NOMO-1 treated with DMSO at 0.1 percent for 48 hours (cell line): Measurements from ENCODE around the gene INAVA.

Experiments
- DNase-seq: peaks from one replicate; lab custom pipeline; 2025; ENCODE audit not compliant: unreplicated experiment; lab: John Stamatoyannopoulos, UW

The INAVA gene

GRCh38 chr1:200894712-200895442 is at the start of gene INAVA:
Gene INAVA (plus strand): TSS chr1:200894900. CDS start chr1:200898401, 3,501 bp downstream.
- no peak for DNase-seq

- no peak for DNase-seq
These were observed 49.3 kb upstream of the INAVA start for GRCh38 chr1:200845360-200845759.

GRCh38 chr1:200846398-200846797 is 48.3 kb upstream of the INAVA start:
- no peak for DNase-seq

- no peak for DNase-seq
These were observed 45.3 kb upstream of the INAVA start for GRCh38 chr1:200849430-200849829.

- DNase-seq, result peak; percentile 66
These were observed 44.1 kb upstream of the INAVA start for GRCh38 chr1:200850554-200850953.

- DNase-seq, result no peak
These were observed 37.9 kb upstream of the INAVA start for GRCh38 chr1:200856716-200857357.

- peak; percentile 64 for DNase-seq
These were observed 36.9 kb upstream of the INAVA start for GRCh38 chr1:200857804-200858203.

- DNase-seq, result peak; percentile 50
These were observed 32.6 kb upstream of the INAVA start for GRCh38 chr1:200861937-200862647.

- DNase-seq, result no peak
These were observed 31.8 kb upstream of the INAVA start for GRCh38 chr1:200862713-200863415.

- DNase-seq, result no peak
These were observed 28.6 kb upstream of the INAVA start for GRCh38 chr1:200866116-200866515.

- no peak for DNase-seq
These were observed 28.2 kb upstream of the INAVA start for GRCh38 chr1:200866521-200866920.

GRCh38 chr1:200867018-200867811 is 27.5 kb upstream of the INAVA start:
- no peak for DNase-seq

- DNase-seq, result no peak
These were observed 25.3 kb upstream of the INAVA start for GRCh38 chr1:200869376-200869752.

- no peak for DNase-seq
These were observed 24.8 kb upstream of the INAVA start for GRCh38 chr1:200869753-200870391.

GRCh38 chr1:200872446-200873115 is 22.1 kb upstream of the INAVA start, which contains the start of gene GPR25:
Gene GPR25 (plus strand): TSS chr1:200872981. CDS start chr1:200873038, 57 bp downstream.
- DNase-seq, result no peak

GRCh38 chr1:200873116-200873670 is 21.5 kb upstream of the INAVA start:
- no peak for DNase-seq

GRCh38 chr1:200873671-200874397 is 20.9 kb upstream of the INAVA start:
- DNase-seq, result no peak

GRCh38 chr1:200874694-200875093 is 20.0 kb upstream of the INAVA start:
- no peak for DNase-seq
